Endodermal cell (in vitro differentiated cells): Measurements from ENCODE around the gene NARS2. TPM values are rescaled to one million over a fixed set of nuclear protein-coding genes. Genes with fewer than 3 reads are reported as not detected.
A peak's percentile ranks its signal among the peaks of the same experiment; 100 is the strongest.

ENCODE experiments used
- DNase-seq: peaks from one replicate; pipeline ENCODE4 v3.0.0-alpha.2; 2017
- H3K27ac ChIP-seq: 2 replicates; pipeline ENCODE4 v1.5.1; 2013; ENCODE audit warnings: mild to moderate bottlenecking, low read depth, low read length, moderate library complexity
- H3K27me3 ChIP-seq: 2 replicates; pipeline ENCODE4 v1.6.1; 2013; ENCODE audit warnings: mild to moderate bottlenecking, low read length, moderate library complexity; ENCODE audit not compliant: insufficient read depth, control insufficient read depth, poor library complexity, severe bottlenecking
- H3K36me3 ChIP-seq: 2 replicates; pipeline ENCODE4 v1.7.0; 2013; ENCODE audit warnings: mild to moderate bottlenecking, low read length, moderate library complexity; ENCODE audit not compliant: control insufficient read depth, insufficient read depth
- H3K4me1 ChIP-seq: one replicate; pipeline ENCODE4 v1.7.0; 2013; ENCODE audit warnings: low read length; ENCODE audit not compliant: control insufficient read depth, insufficient read depth
- H3K4me3 ChIP-seq: 2 replicates; pipeline ENCODE4 v1.5.1; 2013; ENCODE audit warnings: mild to moderate bottlenecking, low read length, moderate library complexity
- H3K9ac ChIP-seq: 2 replicates; pipeline ENCODE4 v1.6.1; 2013; ENCODE audit warnings: mild to moderate bottlenecking, low read length, moderate library complexity; ENCODE audit not compliant: poor library complexity, severe bottlenecking; ENCODE audit errors: extremely low read depth
- H3K9me3 ChIP-seq: 2 replicates; pipeline ENCODE4 v1.6.1; 2013; ENCODE audit warnings: mild to moderate bottlenecking, low read length, moderate library complexity; ENCODE audit not compliant: control insufficient read depth
- H3K27ac Mint-ChIP-seq: 2 replicates; pipeline ENCODE4 v1.8.0; 2020; ENCODE audit warnings: mixed read lengths
- H3K27me3 Mint-ChIP-seq: 2 replicates; pipeline ENCODE4 v1.8.0; 2021; ENCODE audit warnings: mild to moderate bottlenecking, mixed read lengths; ENCODE audit not compliant: insufficient read depth
- H3K36me3 Mint-ChIP-seq: 2 replicates; pipeline ENCODE4 v1.8.0; 2020; ENCODE audit warnings: low read depth, mixed read lengths
- H3K4me1 Mint-ChIP-seq: 2 replicates; pipeline ENCODE4 v1.8.0; 2020; ENCODE audit warnings: mixed read lengths
- H3K4me3 Mint-ChIP-seq: 2 replicates; pipeline ENCODE4 v1.8.0; 2020; ENCODE audit warnings: mild to moderate bottlenecking, moderate library complexity, mixed read lengths
- H3K9me3 Mint-ChIP-seq: 2 replicates; pipeline ENCODE4 v1.8.0; 2020; ENCODE audit warnings: mild to moderate bottlenecking, mixed read lengths
- WGBS, 2 experiments: methylation state at CpG; one replicate each; pipeline versions ENCODE4 v1.1.5 to v1.1.7; 2013; ENCODE audit warnings: missing lambda C conversion rate in 2 of 2, mixed read lengths in 1 of 2; ENCODE audit not compliant: insufficient coverage in 1 of 2, insufficient read length in 1 of 2; 5-methylcytosine and 5-hydroxymethylcytosine counted together
- total RNA-seq, 2 donors: library from RNA; stranded (reverse); fragmentation: NEBNext Ultra II Directional in 1 of 2; extraction: Animal tissue kit (Norgen Biotek cat#: 25700) in 1 of 2; gene quantifications; 2 replicates in 1 of 2; 3 replicates in 1 of 2; pipeline ENCODE4 v1.2.1, GENCODE V29; 2021
- TF ChIP-seq, protein P1 (sequence below): fragments of 200-600 bp; sonication (generic); conservative IDR thresholded peaks from 2 replicates; pipeline ENCODE4 v1.5.0; 2021; ENCODE audit warnings: antibody characterized with exemption, mild to moderate bottlenecking

NARS2 gene
- total RNA-seq, 2 donors from 2014 or later = 45.8 to 53.7 TPM

DNA sequence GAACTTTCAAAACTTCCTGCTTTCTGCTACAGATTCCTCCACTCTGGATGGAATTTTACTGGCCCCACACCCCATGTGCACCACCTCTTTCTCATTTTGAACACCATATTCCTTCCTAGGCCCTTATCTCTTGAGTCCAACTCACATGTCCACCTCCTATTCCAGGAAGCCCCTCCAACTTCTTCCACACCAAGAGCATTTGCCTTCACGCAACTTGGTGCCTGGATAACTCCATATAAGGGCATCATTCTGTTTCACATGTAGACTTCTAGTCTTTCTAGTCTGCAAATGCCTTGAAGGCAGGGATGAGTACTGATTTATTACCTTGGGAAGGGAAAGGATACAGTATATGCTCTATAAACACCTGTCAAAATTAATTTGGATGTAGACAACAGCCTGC lies 174.5 kb downstream of the NARS2 start:
- WGBS, 2 experiments = 89% methylated on average over 1 of the region's 1 CpG; no CpG with 5 or more reads in 1 of the 2 experiments
- no peak for DNase-seq
- H3K27me3 Mint-ChIP-seq = peaks cover 10% of the 10 kb centered on the region
- H3K9ac ChIP-seq = no peak overlapping the region
- H3K4me1 ChIP-seq = peaks cover 10% of the 10 kb centered on the region
- no peak overlapping the region for H3K4me3 ChIP-seq
- no peak overlapping the region for H3K27ac ChIP-seq
- peaks cover 11% of the 10 kb centered on the region for H3K9me3 ChIP-seq
- TF ChIP-seq, protein P1, sequence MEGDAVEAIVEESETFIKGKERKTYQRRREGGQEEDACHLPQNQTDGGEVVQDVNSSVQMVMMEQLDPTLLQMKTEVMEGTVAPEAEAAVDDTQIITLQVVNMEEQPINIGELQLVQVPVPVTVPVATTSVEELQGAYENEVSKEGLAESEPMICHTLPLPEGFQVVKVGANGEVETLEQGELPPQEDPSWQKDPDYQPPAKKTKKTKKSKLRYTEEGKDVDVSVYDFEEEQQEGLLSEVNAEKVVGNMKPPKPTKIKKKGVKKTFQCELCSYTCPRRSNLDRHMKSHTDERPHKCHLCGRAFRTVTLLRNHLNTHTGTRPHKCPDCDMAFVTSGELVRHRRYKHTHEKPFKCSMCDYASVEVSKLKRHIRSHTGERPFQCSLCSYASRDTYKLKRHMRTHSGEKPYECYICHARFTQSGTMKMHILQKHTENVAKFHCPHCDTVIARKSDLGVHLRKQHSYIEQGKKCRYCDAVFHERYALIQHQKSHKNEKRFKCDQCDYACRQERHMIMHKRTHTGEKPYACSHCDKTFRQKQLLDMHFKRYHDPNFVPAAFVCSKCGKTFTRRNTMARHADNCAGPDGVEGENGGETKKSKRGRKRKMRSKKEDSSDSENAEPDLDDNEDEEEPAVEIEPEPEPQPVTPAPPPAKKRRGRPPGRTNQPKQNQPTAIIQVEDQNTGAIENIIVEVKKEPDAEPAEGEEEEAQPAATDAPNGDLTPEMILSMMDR = no peak
- H3K36me3 ChIP-seq = peaks cover 17% of the 10 kb centered on the region
- no peak overlapping the region for H3K4me3 Mint-ChIP-seq
- H3K4me1 Mint-ChIP-seq = peaks cover 39% of the 10 kb centered on the region
- H3K27me3 ChIP-seq = no peaks in the 10 kb centered on the region
- H3K36me3 Mint-ChIP-seq = peaks cover 9% of the 10 kb centered on the region
- H3K27ac Mint-ChIP-seq = no peak overlapping the region
- H3K9me3 Mint-ChIP-seq = no peaks in the 10 kb centered on the region

DNA sequence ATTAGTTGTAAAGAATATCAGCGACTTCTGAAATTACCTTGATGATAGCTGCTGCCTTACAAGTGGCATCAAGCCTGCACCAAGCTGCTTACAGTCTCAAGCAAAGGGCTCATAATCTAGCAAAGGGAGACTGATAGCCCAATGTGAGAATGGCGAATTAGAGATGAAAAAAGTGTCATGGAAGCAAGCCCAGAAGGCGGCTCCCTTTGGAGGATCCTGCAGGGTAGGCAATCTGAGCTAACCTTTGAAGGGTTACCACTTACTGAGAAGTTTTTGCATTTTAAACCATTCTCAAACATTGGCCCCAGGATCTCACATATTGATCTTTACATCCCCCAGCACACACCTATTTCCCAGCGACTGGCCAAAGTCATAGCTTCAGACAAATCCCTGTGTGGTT lies 175.5 kb downstream of the NARS2 start:
- peak; percentile 75 for DNase-seq
- Histone ChIP-seq H3K27me3 (no peaks in the 10 kb centered on the region), H3K36me3 (peaks cover 17% of the 10 kb centered on the region), H3K27ac (no peak overlapping the region), H3K9me3 (peaks cover 11% of the 10 kb centered on the region), H3K4me1 (peaks cover 11% of the 10 kb centered on the region), H3K9ac (no peak overlapping the region), H3K4me3 (no peak overlapping the region)
- H3K27ac Mint-ChIP-seq = no peak overlapping the region
- H3K4me3 Mint-ChIP-seq = peak overlapping the region; percentile 1
- peaks cover 45% of the 10 kb centered on the region for H3K4me1 Mint-ChIP-seq
- WGBS, 2 experiments = 13 to 23% methylated on average over 4 of the region's 4 CpGs
- no peaks in the 10 kb centered on the region for H3K9me3 Mint-ChIP-seq
- TF ChIP-seq, protein P1 = no peak
- H3K27me3 Mint-ChIP-seq = peaks cover 13% of the 10 kb centered on the region
- peaks cover 6% of the 10 kb centered on the region for H3K36me3 Mint-ChIP-seq

DNA sequence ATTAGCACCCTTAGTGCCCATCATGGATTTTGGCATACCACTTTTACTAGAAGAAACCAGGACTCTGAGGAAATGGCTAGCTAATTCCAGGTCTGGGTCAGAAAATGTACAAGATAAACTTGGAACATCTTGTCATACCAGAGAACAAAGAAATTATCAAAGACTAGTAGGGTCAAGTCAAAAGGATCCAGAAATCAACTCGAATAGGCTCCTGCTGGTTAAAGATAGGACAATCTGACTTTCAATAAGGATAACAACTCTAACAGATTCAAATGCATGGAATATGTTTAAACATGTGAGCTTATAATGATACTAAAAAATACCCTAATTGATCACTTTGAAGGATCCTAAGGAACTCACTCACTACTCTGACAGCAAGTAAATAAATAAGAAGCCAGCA lies 175.9 kb downstream of the NARS2 start:
- no peak for DNase-seq
- peaks cover 5% of the 10 kb centered on the region for H3K36me3 Mint-ChIP-seq
- no peaks in the 10 kb centered on the region for H3K9me3 Mint-ChIP-seq
- Histone ChIP-seq H3K27me3 (no peaks in the 10 kb centered on the region), H3K36me3 (peaks cover 17% of the 10 kb centered on the region), H3K4me1 (peaks cover 11% of the 10 kb centered on the region), H3K27ac (no peak overlapping the region), H3K4me3 (no peak overlapping the region), H3K9me3 (peaks cover 10% of the 10 kb centered on the region), H3K9ac (no peak overlapping the region)
- peak overlapping the region; percentile 1 for H3K4me3 Mint-ChIP-seq
- WGBS, 2 experiments = 80 to 86% methylated on average over 1 of the region's 1 CpG
- TF ChIP-seq, protein P1 = no peak
- peaks cover 13% of the 10 kb centered on the region for H3K27me3 Mint-ChIP-seq
- peaks cover 45% of the 10 kb centered on the region for H3K4me1 Mint-ChIP-seq
- H3K27ac Mint-ChIP-seq = no peak overlapping the region
